NCI-H1105 treated with DMSO at 0.1 percent for 48 hours (cell line): ENCODE data around the gene TGFBR2.

ENCODE experiments used
- DNase-seq: peaks from one replicate; lab custom pipeline; 2025; lab: John Stamatoyannopoulos, UW

TGFBR2 gene

DNA sequence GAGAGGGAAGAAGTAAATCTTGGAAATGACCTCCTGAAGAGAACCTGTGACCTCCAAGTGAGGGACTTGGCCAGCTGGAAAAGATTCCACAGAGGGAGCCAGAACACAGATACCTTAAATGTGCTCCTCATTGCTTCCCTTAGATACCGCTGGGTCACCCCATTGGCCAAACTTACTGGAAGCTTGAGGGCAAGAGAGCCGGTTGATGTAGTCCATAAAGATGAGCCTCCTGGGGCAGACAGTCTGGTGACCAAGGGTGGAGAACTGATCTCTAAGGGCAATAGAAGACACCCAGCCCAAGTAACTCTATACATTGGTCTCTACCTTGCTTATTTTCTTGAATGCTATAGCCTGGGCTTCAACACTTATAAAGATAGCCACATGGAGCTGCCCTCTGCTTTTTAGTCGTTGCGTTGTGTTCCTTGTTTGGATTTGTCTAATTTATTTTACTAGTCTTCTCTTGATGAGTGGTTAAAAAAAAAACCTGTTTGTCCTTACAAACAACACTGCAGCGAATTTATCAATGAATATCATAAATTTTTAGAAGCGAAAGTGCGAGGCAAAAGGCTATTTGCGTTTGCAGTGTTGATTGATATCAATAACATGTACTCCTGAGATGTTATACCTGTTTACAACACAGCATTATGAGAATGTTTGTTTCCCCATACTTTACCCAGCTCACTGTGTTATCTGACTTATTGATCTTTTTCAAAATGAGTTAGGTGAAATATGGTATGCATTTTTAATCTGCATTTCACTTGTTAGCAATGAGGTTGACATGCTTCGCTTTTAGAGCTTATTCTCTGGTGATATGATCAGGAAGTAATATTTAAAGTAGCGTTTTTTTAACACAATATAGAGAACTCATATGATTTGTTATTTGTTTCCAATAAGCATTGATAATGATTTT, 31.2 kb downstream of the TGFBR2 start:
- no peak for DNase-seq

DNA sequence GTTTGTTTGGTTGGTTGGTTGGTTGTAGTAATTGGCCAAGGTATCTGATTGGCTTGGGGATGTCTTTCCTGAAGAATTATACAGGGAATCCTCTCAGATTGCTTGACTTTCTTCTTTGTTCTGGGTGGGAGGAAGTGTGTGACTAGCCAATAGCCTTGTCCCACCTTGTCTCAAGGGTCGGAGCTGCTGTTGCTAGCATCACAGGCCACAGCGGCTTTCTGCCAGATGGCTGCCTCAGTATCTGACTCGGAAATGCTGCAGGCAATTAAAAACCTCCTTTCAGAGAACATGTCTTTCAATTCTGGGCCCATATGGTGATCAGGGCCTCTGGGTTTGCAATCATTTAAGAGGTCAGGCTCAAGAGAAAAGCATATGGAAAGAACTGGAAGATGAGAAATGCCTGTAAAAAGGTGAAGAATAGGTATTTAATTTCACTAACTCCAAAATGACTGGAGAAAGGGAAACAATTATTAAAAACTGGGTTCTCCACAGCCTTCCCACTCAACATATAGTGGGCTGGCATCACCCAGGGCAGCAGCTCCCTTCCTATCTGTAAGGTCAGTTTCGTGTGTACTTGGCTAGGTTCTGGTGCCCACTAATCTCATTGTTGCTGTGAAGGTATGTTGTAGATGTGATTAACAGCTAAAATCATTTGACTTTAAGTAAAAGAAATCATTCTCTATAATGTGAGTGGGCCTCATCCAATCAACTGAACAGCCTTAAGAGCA, 32.4 kb downstream of the TGFBR2 start:
- DNase-seq, result no peak

DNA sequence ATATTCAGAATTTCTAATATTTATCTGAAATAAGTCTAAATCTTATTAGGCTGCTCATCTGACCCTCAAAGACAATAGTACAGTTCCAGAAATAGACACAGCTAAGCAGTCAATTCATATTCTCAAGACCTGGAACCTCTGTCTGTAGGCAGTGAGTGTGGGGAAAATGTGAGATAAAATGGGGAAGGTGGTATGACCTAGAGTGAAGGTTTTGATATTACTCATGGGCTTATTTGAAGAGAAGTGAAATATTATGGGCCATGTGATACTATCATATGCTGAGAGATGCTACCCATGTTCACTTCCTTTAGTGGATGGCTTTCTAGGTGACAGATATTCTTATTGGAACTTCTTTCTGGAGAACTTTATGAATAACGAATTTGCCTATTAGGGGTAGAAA, 33.5 kb downstream of the TGFBR2 start:
- no peak for DNase-seq

DNA sequence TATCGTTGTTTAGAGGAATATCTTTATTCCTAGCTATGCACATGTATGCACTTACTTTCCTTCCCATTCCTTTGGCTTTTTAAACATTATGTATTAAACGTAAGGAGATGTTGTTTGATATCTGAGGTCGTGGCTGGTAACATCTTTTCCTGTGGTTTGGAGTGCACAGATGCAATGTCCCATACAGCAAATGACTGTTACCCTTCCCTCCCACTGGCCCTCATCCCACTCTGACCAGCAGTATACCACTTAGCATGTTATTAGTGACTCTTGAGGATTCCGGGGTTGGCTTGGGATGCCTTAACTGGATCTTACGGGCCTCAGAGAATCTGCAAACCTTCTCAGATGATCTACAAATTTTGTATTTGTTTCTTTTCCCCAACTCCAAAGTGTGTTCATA, 34.5 kb downstream of the TGFBR2 start:
- no peak for DNase-seq

DNA sequence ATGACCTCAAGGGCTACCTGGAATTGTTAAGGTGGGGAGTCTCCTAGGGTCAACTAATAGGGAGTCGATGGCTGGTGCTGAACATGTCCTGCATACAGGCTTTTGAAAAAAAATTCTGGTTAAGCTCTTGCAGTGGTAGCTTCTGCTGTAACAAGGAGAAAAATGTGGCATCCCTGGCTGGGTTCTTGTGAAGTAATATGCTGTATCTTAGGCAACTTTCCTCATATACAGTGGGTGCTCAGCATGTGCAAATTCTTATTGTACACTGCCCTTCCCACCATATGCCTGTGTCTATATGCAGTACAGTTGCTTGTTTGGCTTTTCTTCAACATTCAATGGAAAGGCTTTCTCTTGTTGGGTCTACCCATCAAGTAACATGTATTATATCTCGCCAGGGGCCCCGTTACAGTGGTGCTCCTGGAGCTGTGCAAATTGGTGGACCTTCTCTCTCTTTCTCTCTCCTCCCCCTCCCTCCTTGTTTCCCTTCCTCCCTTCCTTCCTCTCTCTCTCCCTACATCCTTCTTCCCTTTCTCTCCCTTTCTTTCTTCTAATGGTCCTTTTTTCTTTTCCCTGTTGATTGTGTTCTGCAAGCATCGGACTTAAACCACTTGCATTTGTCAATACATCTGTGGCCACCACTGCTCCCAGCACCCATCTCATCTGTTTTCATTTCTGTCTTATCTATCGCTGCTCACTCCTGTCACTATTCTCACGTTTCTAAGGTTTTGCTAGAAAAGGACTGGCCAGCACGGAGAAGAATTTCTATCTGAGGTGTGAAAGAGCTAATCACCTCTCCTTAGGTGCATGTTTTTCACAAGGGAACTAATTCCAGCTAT, 35.2 kb downstream of the TGFBR2 start:
- DNase-seq, result no peak

DNA sequence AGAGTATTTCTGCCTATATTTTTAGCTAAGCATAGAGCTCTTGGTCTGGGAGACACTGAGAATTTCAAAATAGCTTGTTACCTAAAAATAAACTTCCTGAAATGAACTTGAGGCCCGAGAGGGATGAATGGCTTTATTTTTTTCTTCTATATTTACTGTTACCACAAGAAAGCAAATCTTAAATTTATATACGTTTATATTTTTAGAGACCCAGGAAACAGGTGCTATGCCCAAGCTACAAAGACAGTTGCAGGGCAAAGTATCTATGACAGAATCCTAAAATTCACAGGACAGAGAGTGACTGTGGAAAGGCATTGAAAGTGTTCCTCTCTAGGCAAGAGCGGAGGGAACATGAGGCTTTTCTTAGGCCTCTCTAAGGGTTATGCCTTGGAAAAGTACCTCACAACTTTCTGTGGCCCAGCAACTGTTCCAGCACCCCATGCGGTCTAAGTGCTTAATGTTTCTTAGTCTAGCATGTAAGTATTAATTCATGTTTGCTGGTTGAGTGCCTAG, 36.5 kb downstream of the TGFBR2 start:
- DNase-seq, result no peak

DNA sequence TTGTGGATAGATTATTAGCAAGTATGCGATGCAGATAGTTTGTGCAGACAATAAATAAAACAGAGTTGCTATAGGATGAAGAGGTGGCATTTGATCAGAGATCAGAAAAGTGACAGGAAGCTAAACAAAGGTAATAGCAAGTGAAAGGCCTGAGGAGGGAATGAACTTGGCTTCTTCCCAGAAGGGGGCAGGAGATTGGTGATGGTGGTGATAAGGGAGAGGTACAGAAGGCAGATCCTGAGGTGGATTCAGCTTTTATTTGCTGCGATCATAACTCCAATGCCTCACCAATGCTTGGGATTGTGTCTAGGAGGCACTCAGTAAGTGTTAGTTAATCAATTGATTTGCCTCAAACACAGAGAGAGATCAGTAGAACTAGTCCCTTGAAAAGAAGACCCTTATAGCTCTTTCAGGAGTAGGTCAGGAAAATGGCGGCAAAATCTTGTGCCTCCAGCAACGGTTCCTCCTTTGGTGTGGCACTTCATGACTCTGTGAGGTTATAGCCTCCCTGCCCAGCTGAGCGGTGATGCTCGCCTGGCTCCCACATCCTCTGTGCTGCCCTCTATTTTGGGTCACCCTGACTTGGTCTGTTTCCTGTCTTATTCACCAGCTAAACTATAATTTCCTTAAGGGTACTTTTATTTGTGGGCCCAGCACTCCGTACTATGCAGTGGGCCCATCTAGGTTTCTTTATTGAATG, 37.5 kb downstream of the TGFBR2 start:
- DNase-seq, result no peak

DNA sequence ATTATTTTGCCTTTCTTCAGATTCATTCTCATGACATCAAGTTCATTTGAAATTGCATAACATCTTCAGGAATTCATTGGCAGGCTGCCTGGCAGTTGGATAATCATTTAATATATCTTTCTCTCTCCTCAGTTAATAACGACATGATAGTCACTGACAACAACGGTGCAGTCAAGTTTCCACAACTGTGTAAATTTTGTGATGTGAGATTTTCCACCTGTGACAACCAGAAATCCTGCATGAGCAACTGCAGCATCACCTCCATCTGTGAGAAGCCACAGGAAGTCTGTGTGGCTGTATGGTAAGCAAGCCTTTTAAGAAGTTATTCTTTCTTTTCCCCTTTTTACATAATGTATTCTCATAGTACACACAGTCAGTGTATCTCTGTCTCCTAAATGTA, 38.2 kb downstream of the TGFBR2 start:
- DNase-seq, result no peak

DNA sequence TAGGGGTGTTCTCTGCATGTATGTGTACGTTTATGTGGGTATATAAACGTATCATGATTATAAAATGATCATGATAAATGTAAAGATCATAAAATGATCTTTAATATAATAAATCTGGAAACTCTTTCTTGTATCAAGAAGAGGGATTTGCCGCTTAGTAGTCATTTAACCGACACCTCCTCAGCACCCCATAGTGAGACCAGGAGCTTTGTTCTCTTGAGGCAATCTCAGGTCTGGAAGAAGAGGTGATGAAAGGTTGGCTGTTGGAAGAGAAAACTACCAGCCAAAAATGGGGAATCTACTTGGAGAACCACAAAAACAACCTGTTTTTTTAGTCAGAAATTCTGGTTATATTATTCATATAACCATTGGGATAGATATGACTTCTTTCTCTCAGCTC, 38.7 kb downstream of the TGFBR2 start:
- no peak for DNase-seq

DNA sequence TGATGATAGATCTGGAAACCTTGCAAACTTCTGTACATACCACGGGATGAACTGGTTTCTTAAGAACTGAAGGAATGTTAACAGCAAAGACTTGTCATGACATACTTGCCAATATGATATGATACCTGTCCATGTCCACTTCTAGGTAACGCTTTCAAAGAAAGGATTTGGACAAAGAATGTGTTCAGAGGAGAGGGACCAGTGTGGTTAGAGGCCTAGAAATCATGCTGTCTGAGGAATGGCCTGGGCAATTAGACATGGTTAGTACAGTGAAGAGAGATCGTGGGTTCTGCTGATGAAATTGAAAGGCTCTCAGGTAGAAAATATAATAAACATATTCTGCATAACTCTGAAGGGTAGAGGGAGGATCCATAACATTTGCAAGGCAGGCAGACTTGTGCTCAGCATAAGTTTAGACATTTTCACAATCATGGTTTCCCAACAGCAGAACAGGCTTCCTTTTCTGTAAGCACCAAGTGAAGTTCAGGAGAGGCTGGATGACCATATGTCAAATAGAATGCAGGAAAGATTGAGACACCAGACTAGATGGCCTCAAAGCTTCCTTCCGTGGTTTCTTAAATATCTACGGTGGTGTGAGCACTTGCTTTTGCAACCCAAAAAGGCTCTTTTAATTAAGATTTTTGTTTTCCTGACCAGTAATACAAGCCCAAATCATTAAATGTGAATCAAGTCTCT, 39.9 kb downstream of the TGFBR2 start:
- no peak for DNase-seq

DNA sequence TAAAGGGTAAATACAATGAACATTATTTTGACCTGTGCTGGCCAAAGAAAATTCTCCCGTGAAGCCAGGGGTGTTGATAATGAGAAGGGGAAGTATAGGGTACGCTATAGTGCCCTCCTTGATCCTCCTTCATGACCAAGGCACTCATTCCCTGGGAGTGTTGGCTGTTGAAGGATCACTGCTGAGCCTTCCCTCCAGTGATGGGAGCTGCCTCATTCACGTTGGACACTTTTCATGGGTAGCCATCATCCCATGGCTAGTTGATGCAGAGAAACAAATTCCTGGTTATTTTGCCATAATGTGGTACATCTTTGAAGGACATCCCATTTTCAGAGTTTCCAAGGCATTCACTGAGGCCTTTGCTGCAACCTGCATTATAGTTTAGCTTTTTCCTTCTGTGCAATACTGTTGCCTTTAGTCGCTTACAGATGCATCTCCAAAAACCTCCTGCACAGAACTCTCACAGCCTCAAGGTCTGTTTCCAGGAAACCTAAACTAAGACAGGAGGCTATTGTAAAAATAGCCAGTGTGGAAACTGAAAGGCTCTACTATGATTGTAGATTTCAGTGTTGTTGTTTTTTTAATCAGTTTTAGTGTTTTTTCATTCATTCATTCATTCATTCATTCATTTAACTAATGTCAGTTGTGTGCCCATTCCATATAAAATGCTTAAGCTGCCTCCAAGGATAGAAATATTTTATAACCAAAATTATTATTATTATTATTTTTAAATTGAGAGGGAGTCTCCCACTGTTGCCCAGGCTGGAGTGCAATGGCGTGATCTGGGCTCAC, 40.8 kb downstream of the TGFBR2 start:
- DNase-seq, result no peak

DNA sequence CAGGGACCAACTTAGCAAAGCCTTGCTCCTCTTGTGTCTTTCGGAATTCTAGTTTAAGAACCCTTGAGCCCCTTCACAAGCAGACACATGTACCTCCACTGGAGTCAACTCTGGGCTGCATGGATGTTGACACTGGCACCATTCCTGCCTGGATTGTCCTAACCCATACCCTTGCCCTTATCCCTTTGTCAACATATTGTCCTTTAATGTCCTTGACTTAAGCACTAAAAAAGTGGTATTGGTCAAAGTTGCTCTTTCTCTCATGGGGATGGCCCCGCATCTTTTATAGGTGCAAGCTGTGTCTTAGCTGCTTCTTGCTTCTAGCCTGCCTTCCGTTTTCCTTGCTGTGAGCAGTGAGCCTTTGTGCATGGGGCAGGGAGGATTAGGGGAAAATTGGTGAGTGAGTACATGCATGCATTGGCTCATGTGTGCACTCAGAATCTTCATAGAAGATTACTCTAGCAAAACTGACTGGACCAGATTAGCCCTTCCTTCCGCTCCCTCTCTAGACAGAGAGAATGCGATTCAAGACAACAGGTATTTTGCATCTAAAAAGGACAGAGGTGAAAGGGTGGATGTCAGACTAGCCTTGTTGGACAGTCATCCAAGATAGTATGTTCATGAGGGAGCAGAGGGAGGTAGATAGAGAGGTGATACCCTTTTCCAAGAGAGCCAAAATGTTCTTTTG, 42.4 kb downstream of the TGFBR2 start:
- no peak for DNase-seq

DNA sequence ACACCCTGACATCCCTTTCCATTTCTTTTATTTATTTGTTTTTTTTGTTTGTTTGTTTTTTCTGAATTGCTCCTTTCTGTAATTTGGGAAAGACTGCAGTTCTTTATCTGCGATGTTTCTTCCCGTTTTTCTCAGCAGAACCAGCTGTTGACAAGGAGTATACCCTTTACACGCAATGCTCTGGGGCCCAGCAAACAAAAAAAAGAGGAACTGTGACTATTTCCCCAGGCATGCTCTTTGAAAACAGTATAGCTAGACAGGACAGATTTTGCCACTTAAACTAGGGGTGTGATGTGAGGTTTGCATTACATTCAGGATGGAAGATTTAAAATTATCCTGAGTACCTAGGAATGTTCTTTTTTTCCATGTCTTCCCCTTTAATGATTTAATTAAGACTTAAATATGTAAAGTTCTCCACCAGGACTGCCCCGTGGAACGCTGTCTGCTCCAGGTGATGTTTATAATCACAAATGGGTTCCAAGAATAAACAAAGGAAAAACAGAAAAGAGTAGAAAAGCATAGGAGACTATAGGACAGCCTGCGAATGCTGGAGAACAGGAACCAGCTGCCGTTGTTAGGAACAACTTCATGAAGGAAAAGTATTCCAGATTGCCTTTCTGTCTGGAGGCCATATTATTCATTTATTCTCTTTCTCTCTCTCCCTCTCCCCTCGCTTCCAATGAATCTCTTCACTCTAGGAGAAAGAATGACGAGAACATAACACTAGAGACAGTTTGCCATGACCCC, 43.3 kb downstream of the TGFBR2 start:
- no peak for DNase-seq

DNA sequence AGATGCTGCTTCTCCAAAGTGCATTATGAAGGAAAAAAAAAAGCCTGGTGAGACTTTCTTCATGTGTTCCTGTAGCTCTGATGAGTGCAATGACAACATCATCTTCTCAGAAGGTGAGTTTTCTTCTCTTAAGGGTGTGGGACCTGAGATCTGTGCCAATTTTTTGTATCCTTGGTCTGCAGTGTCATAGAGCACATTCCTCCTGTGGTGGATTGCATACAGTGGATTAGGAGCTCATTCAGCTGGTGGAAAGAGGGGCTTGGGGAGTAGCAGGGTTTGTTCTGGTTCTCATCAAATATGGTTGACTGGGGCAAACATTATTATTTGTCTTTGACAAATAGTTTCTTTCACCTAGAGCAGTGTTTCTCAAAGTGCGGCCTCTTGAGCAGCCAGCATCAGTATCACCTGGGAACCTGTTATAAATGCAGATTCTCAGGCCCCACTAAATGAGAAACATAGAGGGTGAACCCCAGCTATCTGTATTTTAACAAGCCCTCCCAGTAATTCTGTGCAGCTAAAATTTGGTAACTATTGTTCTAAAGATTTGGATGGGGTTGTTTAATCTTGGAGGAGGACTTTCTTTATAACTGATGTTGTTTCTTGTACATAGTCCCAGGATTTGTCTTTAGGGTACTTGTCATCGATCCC, 44.1 kb downstream of the TGFBR2 start:
- DNase-seq, result no peak

DNA sequence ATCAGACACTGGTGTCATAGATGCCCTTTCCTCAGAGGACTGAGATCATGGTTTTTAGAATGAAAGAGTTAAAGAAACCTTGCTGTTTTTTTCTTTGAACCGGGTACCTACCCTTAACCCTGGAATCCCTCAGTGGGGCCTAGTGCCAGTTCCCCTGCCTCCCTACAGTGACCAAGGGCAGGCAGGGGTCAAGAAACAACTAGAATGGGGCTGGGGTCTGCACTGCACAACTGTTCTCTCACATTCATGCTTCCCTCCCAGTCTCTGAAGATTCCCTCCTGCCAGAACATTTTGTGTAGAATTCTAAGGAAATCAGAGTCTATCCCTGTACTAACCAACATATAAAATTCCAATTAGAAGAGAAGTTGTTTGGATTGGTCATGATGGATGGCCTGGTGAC, 47.9 kb downstream of the TGFBR2 start:
- no peak for DNase-seq

DNA sequence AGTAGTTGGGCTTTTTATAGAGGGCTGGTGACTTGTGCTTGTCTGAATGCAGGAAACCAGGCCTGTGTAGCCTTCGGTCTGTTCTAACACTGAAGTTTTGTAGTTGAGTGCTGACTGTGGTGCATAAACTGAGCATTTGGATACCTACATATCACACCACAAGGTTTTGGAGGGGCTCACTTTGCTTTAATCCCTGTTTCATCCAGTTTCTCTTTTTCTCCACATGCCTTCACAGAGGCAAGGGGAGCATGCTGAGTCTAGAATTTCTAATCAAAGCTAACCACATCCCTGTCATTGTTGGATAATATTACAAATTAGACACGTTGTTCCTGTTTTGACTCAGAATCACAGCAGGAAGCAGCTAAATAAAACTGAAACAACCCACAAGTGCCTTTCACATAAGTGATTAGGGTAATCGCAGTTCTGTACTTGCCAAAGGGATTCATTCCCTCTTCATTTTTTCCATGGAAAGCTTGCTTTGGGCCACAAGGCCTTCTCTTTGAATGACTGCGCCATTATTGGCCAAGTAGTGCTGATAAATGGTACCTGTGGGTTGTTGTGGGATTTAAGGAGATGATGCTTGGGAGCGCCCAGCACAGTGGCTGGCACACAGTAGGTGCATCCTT, 48.9 kb downstream of the TGFBR2 start:
- no peak for DNase-seq

DNA sequence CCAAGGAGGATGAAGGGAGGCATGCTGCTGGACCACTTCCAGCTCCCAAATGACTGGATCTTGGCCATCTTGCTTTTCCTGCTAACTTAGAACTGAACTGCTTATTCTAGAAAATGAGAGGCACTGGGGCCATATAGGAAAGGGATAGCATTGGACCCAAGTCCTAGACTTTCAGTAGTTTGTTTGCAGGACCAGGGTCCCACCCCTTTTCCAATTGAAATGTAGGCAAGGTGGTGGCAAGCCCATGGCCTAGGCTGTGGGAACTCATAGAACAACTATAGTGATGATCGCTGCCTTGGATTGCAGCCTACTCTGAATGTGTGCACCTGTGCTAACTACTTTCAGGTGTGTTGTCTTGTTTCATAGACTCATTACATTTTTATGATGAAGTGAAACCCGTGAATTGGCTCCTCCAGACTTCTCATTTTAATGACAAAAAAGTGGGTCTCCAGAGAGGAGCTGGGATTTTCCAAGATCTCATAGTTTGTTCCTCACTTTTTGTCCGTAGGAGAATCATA, 50.3 kb downstream of the TGFBR2 start:
- DNase-seq, result no peak

DNA sequence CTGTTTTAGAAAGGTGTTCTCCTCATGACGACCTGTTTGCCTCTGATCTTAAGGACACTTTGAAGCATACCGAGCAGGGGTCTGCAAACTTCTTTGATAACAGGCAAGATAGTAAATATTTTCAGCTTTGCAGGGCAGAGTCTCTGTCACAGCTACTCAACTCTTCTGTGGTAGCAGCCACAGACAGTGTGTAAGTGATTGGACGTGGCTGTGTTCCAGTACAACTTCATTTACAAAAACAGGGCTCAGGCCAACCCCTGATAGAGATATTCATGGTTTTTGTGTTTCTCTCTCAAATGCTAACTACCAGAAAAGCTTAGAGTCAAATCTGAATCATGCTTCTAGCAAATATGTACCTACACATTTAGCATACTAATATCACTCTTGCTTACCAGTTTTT, 51.5 kb downstream of the TGFBR2 start:
- no peak for DNase-seq
